WERI-Rb-1 (cell line): ENCODE results near the gene KCNK5.
A peak's percentile ranks its signal among the peaks of the same experiment; 100 is the strongest.

ENCODE experiments used
- DNase-seq: peaks from one replicate; pipeline ENCODE4 v3.0.0-alpha.2; 2020
- H3K27ac ChIP-seq: fragments of 250-450 bp; sonication (Bioruptor Pico); 2 replicates; pipeline ENCODE4 v1.5.1; 2020; ENCODE audit warnings: mild to moderate bottlenecking, moderate library complexity
- H3K27me3 ChIP-seq: fragments of 250-450 bp; sonication (Bioruptor Pico); 2 replicates; pipeline ENCODE4 v1.5.1; 2021; ENCODE audit warnings: mild to moderate bottlenecking, low read depth, moderate library complexity; ENCODE audit not compliant: insufficient read depth, severe bottlenecking
- H3K36me3 ChIP-seq: fragments of 250-450 bp; sonication (Bioruptor Pico); 2 replicates; pipeline ENCODE4 v1.5.1; 2020; ENCODE audit warnings: mild to moderate bottlenecking, moderate library complexity
- H3K4me3 ChIP-seq: 2 replicates; pipeline ENCODE4 v1.5.1; 2011; ENCODE audit warnings: low read depth, mild to moderate bottlenecking, control low read depth, low read length
- H3K9me3 ChIP-seq: fragments of 250-450 bp; sonication (Bioruptor Pico); 2 replicates; pipeline ENCODE4 v1.5.1; 2021; ENCODE audit warnings: mild to moderate bottlenecking, moderate library complexity; ENCODE audit not compliant: severe bottlenecking
- CTCF ChIP-seq: IDR thresholded peaks from 2 replicates; pipeline ENCODE4 v1.5.1; 2011; ENCODE audit warnings: low read depth, mild to moderate bottlenecking, control low read depth, inconsistent platforms, low read length

KCNK5 gene

GRCh38 chr6:39239527-39240154 is 10.4 kb upstream of the KCNK5 start:
- no peak for TF ChIP-seq CTCF
- 0 out of 2 replicates have a peak overlapping the region, but pooled peaks have one; percentile 13 for H3K27ac ChIP-seq
- no peaks in the 10 kb centered on the region for H3K27me3 ChIP-seq
- no peak overlapping the region for H3K4me3 ChIP-seq
- peak; percentile 90 for DNase-seq
- H3K36me3 ChIP-seq = no peaks in the 10 kb centered on the region
- no peaks in the 10 kb centered on the region for H3K9me3 ChIP-seq

GRCh38 chr6:39236742-39237141 is 7.5 kb upstream of the KCNK5 start:
- H3K9me3 ChIP-seq = no peaks in the 10 kb centered on the region
- TF ChIP-seq CTCF = no peak
- no peak overlapping the region for H3K4me3 ChIP-seq
- no peaks in the 10 kb centered on the region for H3K36me3 ChIP-seq
- H3K27me3 ChIP-seq = no peaks in the 10 kb centered on the region
- no peak for DNase-seq
- H3K27ac ChIP-seq = no peak overlapping the region

- no peak for DNase-seq
- H3K4me3 ChIP-seq = no peak overlapping the region
- no peaks in the 10 kb centered on the region for H3K36me3 ChIP-seq
- H3K9me3 ChIP-seq = peaks cover 12% of the 10 kb centered on the region
- no peak for TF ChIP-seq CTCF
- H3K27ac ChIP-seq = no peak overlapping the region
- H3K27me3 ChIP-seq = no peaks in the 10 kb centered on the region
Measured at GRCh38 chr6:39233333-39233732, 4.1 kb upstream of the KCNK5 start.

GRCh38 chr6:39231521-39232243 is 2.4 kb upstream of the KCNK5 start:
- H3K27me3 ChIP-seq = no peaks in the 10 kb centered on the region
- no peak overlapping the region for H3K27ac ChIP-seq
- TF ChIP-seq CTCF = no peak
- peaks cover 19% of the 10 kb centered on the region for H3K9me3 ChIP-seq
- no peak overlapping the region for H3K4me3 ChIP-seq
- no peak for DNase-seq
- H3K36me3 ChIP-seq = no peaks in the 10 kb centered on the region

GRCh38 chr6:39230654-39231035 is 1.4 kb upstream of the KCNK5 start:
- H3K36me3 ChIP-seq = no peaks in the 10 kb centered on the region
- H3K27ac ChIP-seq = no peak overlapping the region
- TF ChIP-seq CTCF = no peak
- DNase-seq = no peak
- H3K9me3 ChIP-seq = peaks cover 19% of the 10 kb centered on the region
- H3K27me3 ChIP-seq = no peaks in the 10 kb centered on the region
- no peak overlapping the region for H3K4me3 ChIP-seq
